AG09309 (cell line): ENCODE results near the gene TAMALIN.

Experiments used
- DNase-seq: peaks from one replicate; pipeline ENCODE4 v3.0.0-alpha.2; 2010; ENCODE audit warnings: low read depth
- H3K4me3 ChIP-seq: 2 replicates; pipeline ENCODE4 v1.5.1; 2011; ENCODE audit warnings: mild to moderate bottlenecking, low read depth, low read length, moderate library complexity; ENCODE audit not compliant: control insufficient read depth
- CTCF ChIP-seq: IDR thresholded peaks from 2 replicates; pipeline ENCODE4 v1.5.1; 2011; ENCODE audit warnings: mild to moderate bottlenecking, low read depth, low read length, inconsistent platforms; ENCODE audit not compliant: insufficient read depth, control insufficient read depth; ENCODE audit errors: missing control alignments

The TAMALIN gene

GRCh38 chr12:52035190-52035589 is 28.4 kb downstream of the TAMALIN start:
- H3K4me3 ChIP-seq, result no peak overlapping the region
- no peak for DNase-seq
- no peak for TF ChIP-seq CTCF

- no peak for DNase-seq
- no peak for TF ChIP-seq CTCF
- no peak overlapping the region for H3K4me3 ChIP-seq
Measured at GRCh38 chr12:52035926-52036325, 29.2 kb downstream of the TAMALIN start.

GRCh38 chr12:52036587-52037171 is 29.9 kb downstream of the TAMALIN start:
- DNase-seq, result no peak

GRCh38 chr12:52037248-52037861 is 30.6 kb downstream of the TAMALIN start:
- H3K4me3 ChIP-seq, result peak overlapping the region; percentile 92
- no peak for DNase-seq
- TF ChIP-seq CTCF, result peak; percentile 16

More at GRCh38 chr12:52036587-52037171, 29.9 kb downstream of the TAMALIN start:
- peak overlapping the region; percentile 92 for H3K4me3 ChIP-seq
- TF ChIP-seq CTCF, result no peak

GRCh38 chr12:52038447-52038846 is 31.7 kb downstream of the TAMALIN start:
- DNase-seq, result no peak
- H3K4me3 ChIP-seq, result no peak overlapping the region
- TF ChIP-seq CTCF, result no peak

- TF ChIP-seq CTCF, result no peak
- DNase-seq, result no peak
- no peak overlapping the region for H3K4me3 ChIP-seq
Measured at GRCh38 chr12:52041035-52041434, 34.3 kb downstream of the TAMALIN start.
